Neural progenitor cell (in vitro differentiated cells): ENCODE measurements around the gene ZBTB5.

Experiments
- CTCF ChIP-seq: fragments of 200-600 bp; sonication (generic); IDR thresholded peaks from 2 replicates; pipeline ENCODE4 v1.5.1; 2017; ENCODE audit warnings: antibody characterized with exemption, mild to moderate bottlenecking
- EZH2 ChIP-seq: fragments of 200-600 bp; sonication (generic); IDR thresholded peaks from 2 replicates; pipeline ENCODE4 v1.6.1; 2017; ENCODE audit warnings: antibody characterized with exemption, mild to moderate bottlenecking, moderate library complexity
- EZH2phosphoT487 ChIP-seq: fragments of 200-600 bp; sonication (generic); IDR thresholded peaks from 2 replicates; pipeline ENCODE4 v1.6.1; 2017; ENCODE audit warnings: antibody characterized with exemption

- no peak for TF ChIP-seq CTCF
- no peak for TF ChIP-seq EZH2
- TF ChIP-seq EZH2phosphoT487: no peak
These were observed 54.8 kb downstream of the ZBTB5 start for GRCh38 chr9:37410354-37410861.
